Mesenchymal stem cell (in vitro differentiated cells and primary cell): ENCODE data around the gene RACGAP1.

ENCODE experiments used
- DNase-seq: peaks from one replicate; pipeline ENCODE4 v3.0.0-alpha.2; 2013
- H2AFZ ChIP-seq: one replicate; pipeline ENCODE4 v1.6.1; 2013; ENCODE audit warnings: low read depth, mild to moderate bottlenecking, control low read depth, inconsistent platforms, low read length, moderate library complexity
- H2AK5ac ChIP-seq: 2 replicates; pipeline ENCODE4 v1.6.1; 2013; ENCODE audit warnings: low read length, moderate library complexity, mild to moderate bottlenecking, inconsistent platforms; ENCODE audit not compliant: severe bottlenecking
- H2BK120ac ChIP-seq: one replicate; pipeline ENCODE4 v1.6.1; 2013; ENCODE audit warnings: low read depth, mild to moderate bottlenecking, inconsistent platforms, low read length, moderate library complexity
- H2BK12ac ChIP-seq, 2 experiments: one replicate each; pipeline ENCODE4 v1.6.1; 2013; ENCODE audit warnings: inconsistent platforms in 2 of 2, low read length in 2 of 2, mild to moderate bottlenecking in 2 of 2, moderate library complexity in 2 of 2, control low read depth in 1 of 2
- H2BK15ac ChIP-seq: one replicate; pipeline ENCODE4 v1.6.1; 2013; ENCODE audit warnings: mild to moderate bottlenecking, low read depth, inconsistent platforms; ENCODE audit not compliant: poor library complexity, severe bottlenecking
- H2BK5ac ChIP-seq: 2 replicates; pipeline ENCODE4 v1.6.1; 2013; ENCODE audit warnings: low read depth, mild to moderate bottlenecking, low read length, control low read depth, inconsistent platforms; ENCODE audit not compliant: poor library complexity, severe bottlenecking
- H3K14ac ChIP-seq, 2 experiments: one replicate each; pipeline ENCODE4 v1.6.1; 2013; ENCODE audit warnings: inconsistent platforms in 2 of 2, low read length in 2 of 2, control low read depth in 1 of 2, mild to moderate bottlenecking in 1 of 2, moderate library complexity in 1 of 2
- H3K18ac ChIP-seq, 2 experiments: one replicate each; pipeline ENCODE4 v1.6.1; 2013; ENCODE audit warnings: inconsistent platforms in 2 of 2, low read length in 2 of 2, control low read depth in 1 of 2, low read depth in 1 of 2, mild to moderate bottlenecking in 1 of 2
- H3K23ac ChIP-seq, 2 experiments: one replicate each; pipeline ENCODE4 v1.6.1; 2013; ENCODE audit warnings: inconsistent platforms in 2 of 2, low read length in 2 of 2, mild to moderate bottlenecking in 2 of 2, moderate library complexity in 2 of 2, control low read depth in 1 of 2
- H3K27ac ChIP-seq: 2 replicates; pipeline ENCODE4 v1.5.1; 2013; ENCODE audit warnings: mild to moderate bottlenecking, moderate library complexity, low read length, control low read depth, inconsistent platforms; ENCODE audit not compliant: poor library complexity, severe bottlenecking
- H3K27me3 ChIP-seq, 2 experiments: 2 replicates each; pipeline versions ENCODE4 v1.6.1 to v1.7.0; 2013; ENCODE audit warnings: low read length in 2 of 2, mild to moderate bottlenecking in 2 of 2, moderate library complexity in 2 of 2, control low read depth in 1 of 2, inconsistent platforms in 1 of 2; ENCODE audit not compliant: control insufficient read depth in 1 of 2, insufficient read depth in 1 of 2
- H3K36me3 ChIP-seq, 2 experiments: 2 replicates each; pipeline versions ENCODE4 v1.6.1 to v1.7.0; 2013; ENCODE audit warnings: low read length in 2 of 2, control low read depth in 1 of 2, inconsistent platforms in 1 of 2, low read depth in 1 of 2, mild to moderate bottlenecking in 1 of 2; ENCODE audit not compliant: insufficient read depth in 2 of 2, control insufficient read depth in 1 of 2
- H3K4ac ChIP-seq, 2 experiments: one replicate each; pipeline ENCODE4 v1.6.1; 2013; ENCODE audit warnings: inconsistent platforms in 2 of 2, low read length in 2 of 2, mild to moderate bottlenecking in 2 of 2, moderate library complexity in 2 of 2, control low read depth in 1 of 2, low read depth in 1 of 2
- H3K4me1 ChIP-seq: 2 replicates; pipeline ENCODE4 v1.6.1; 2013; ENCODE audit warnings: low read depth, low read length, control low read depth; ENCODE audit not compliant: control insufficient read depth, insufficient read depth
- H3K4me2 ChIP-seq: 2 replicates; pipeline ENCODE4 v1.6.1; 2013; ENCODE audit warnings: low read length, mild to moderate bottlenecking, inconsistent platforms; ENCODE audit not compliant: poor library complexity, severe bottlenecking
- H3K4me3 ChIP-seq, 2 experiments: 2 replicates each; pipeline versions ENCODE4 v1.5.1 to v1.7.0; 2013; ENCODE audit warnings: low read length in 2 of 2, mild to moderate bottlenecking in 2 of 2, control low read depth in 1 of 2, low read depth in 1 of 2; ENCODE audit not compliant: insufficient read depth in 1 of 2
- H3K79me1 ChIP-seq: replicated peaks from 2 replicates; pipeline ENCODE4 v1.6.1; 2013; ENCODE audit warnings: mild to moderate bottlenecking, control low read depth, low read length, inconsistent platforms; ENCODE audit not compliant: poor library complexity, severe bottlenecking
- H3K9ac ChIP-seq: 2 replicates; pipeline ENCODE4 v1.7.0; 2013; ENCODE audit warnings: mild to moderate bottlenecking, low read length, moderate library complexity
- H3K9me3 ChIP-seq: 2 replicates; pipeline ENCODE4 v1.7.0; 2013; ENCODE audit warnings: mild to moderate bottlenecking, low read length; ENCODE audit not compliant: control insufficient read depth
- H4K8ac ChIP-seq: one replicate; pipeline ENCODE4 v1.6.1; 2013; ENCODE audit warnings: inconsistent platforms, mild to moderate bottlenecking, low read length, moderate library complexity
- H4K91ac ChIP-seq: one replicate; pipeline ENCODE4 v1.6.1; 2013; ENCODE audit warnings: mild to moderate bottlenecking, low read length, inconsistent platforms
- WGBS: methylation state at CpG from one replicate; pipeline ENCODE4 v1.1.7; 2013; ENCODE audit warnings: mixed read lengths; 5-methylcytosine and 5-hydroxymethylcytosine counted together

The RACGAP1 gene

GRCh38 chr12:49960474-49961110 is 64.7 kb downstream of the RACGAP1 start:
- Histone ChIP-seq H3K27ac (no peak overlapping the region), H3K4ac (no peak overlapping the region), H3K14ac (no peak overlapping the region), H2AFZ (no peak overlapping the region), H3K4me1 (peaks cover 33% of the 10 kb centered on the region), H4K91ac (no peak overlapping the region), H3K4me2 (no peak overlapping the region), H2BK120ac (no peak overlapping the region), H4K8ac (no peak overlapping the region), H3K9me3 (no peaks in the 10 kb centered on the region), H3K79me1 (no peaks in the 10 kb centered on the region), H2BK12ac (no peak overlapping the region), H3K4me3 (no peak overlapping the region), H3K36me3 (no peaks in the 10 kb centered on the region), H3K23ac (no peak overlapping the region), H3K18ac (no peak overlapping the region), H3K9ac (no peak overlapping the region), H2BK5ac (no peak overlapping the region), H2BK15ac (no peak overlapping the region), H3K27me3 (peaks cover 76 to 91% of the 10 kb centered on the region in 2 experiments), H2AK5ac (no peak overlapping the region)
- 54% methylated on average over 9 of the region's 13 CpGs for WGBS
- DNase-seq = no peak

GRCh38 chr12:49959685-49960473 is 65.4 kb downstream of the RACGAP1 start:
- Histone ChIP-seq H3K9me3 (no peaks in the 10 kb centered on the region), H2BK5ac (no peak overlapping the region), H2BK15ac (no peak overlapping the region), H3K4me2 (no peak overlapping the region), H2BK12ac (no peak overlapping the region), H3K36me3 (no peaks in the 10 kb centered on the region), H2BK120ac (no peak overlapping the region), H3K9ac (no peak overlapping the region), H3K4me1 (peaks cover 33% of the 10 kb centered on the region), H3K18ac (no peak overlapping the region), H3K4ac (no peak overlapping the region), H3K4me3 (no peak overlapping the region), H2AFZ (no peak overlapping the region), H3K79me1 (no peaks in the 10 kb centered on the region), H3K23ac (no peak overlapping the region), H3K27ac (no peak overlapping the region), H2AK5ac (no peak overlapping the region), H3K27me3 (peaks cover 83 to 92% of the 10 kb centered on the region in 2 experiments), H4K8ac (no peak overlapping the region), H3K14ac (no peak overlapping the region), H4K91ac (no peak overlapping the region)
- 36% methylated on average over 11 of the region's 11 CpGs for WGBS
- DNase-seq = no peak

GRCh38 chr12:49957570-49957967 is 67.7 kb downstream of the RACGAP1 start:
- Histone ChIP-seq H4K91ac (no peak overlapping the region), H3K4me1 (peaks cover 24% of the 10 kb centered on the region), H3K79me1 (no peaks in the 10 kb centered on the region), H3K23ac (no peak overlapping the region), H2BK5ac (no peak overlapping the region), H3K14ac (no peak overlapping the region), H3K27me3 (peaks cover 91% of the 10 kb centered on the region in 2 experiments), H3K27ac (no peak overlapping the region), H3K36me3 (no peaks in the 10 kb centered on the region), H3K9me3 (no peaks in the 10 kb centered on the region), H2BK15ac (no peak overlapping the region), H3K9ac (no peak overlapping the region), H3K18ac (no peak overlapping the region), H3K4me2 (no peak overlapping the region), H2AFZ (no peak overlapping the region), H3K4me3 (no peak overlapping the region), H2BK12ac (no peak overlapping the region), H2BK120ac (no peak overlapping the region), H2AK5ac (no peak overlapping the region), H3K4ac (no peak overlapping the region), H4K8ac (no peak overlapping the region)
- no peak for DNase-seq

- Histone ChIP-seq H3K4ac (no peak overlapping the region), H3K79me1 (no peaks in the 10 kb centered on the region), H3K4me1 (peaks cover 21% of the 10 kb centered on the region), H2BK5ac (no peak overlapping the region), H2BK12ac (no peak overlapping the region), H3K23ac (no peak overlapping the region), H3K18ac (no peak overlapping the region), H2AFZ (no peak overlapping the region), H3K9ac (no peak overlapping the region), H4K8ac (no peak overlapping the region), H3K9me3 (no peaks in the 10 kb centered on the region), H2BK120ac (no peak overlapping the region), H4K91ac (no peak overlapping the region), H3K4me3 (no peak overlapping the region), H3K36me3 (no peaks in the 10 kb centered on the region), H3K14ac (no peak overlapping the region), H3K27me3 (peaks cover 91 to 92% of the 10 kb centered on the region in 2 experiments), H2AK5ac (no peak overlapping the region), H3K4me2 (no peak overlapping the region), H2BK15ac (no peak overlapping the region), H3K27ac (no peak overlapping the region)
- no peak for DNase-seq
- WGBS = 79% methylated on average over 5 of the region's 6 CpGs
Measured at GRCh38 chr12:49956663-49957569, 68.4 kb downstream of the RACGAP1 start.
